Activated naive CD8-positive, alpha-beta T cell treated with anti-CD3 and anti-CD28 coated beads, Interleukin-2, amount 50 U/mL, for 24 hours (primary cell): Measurements from ENCODE around the gene CDH23.
A peak's percentile ranks its signal among the peaks of the same experiment; 100 is the strongest.

ENCODE experiments used
- ATAC-seq: fragments of 150-1000 bp; cut with Tn5 transposase; one replicate; pipeline ENCODE4 v1.10.0; 2021
- DNase-seq: peaks from one replicate; pipeline ENCODE4 v3.0.0; 2021
- H3K27ac Mint-ChIP-seq: one replicate; pipeline ENCODE4 v1.8.0; 2021; ENCODE audit warnings: mild to moderate bottlenecking, mixed read lengths
- H3K27me3 Mint-ChIP-seq: one replicate; pipeline ENCODE4 v1.8.0; 2021; ENCODE audit warnings: mixed read lengths
- H3K36me3 Mint-ChIP-seq: one replicate; pipeline ENCODE4 v1.8.0; 2021; ENCODE audit warnings: low read depth, mixed read lengths
- H3K4me1 Mint-ChIP-seq: one replicate; pipeline ENCODE4 v1.8.0; 2021; ENCODE audit warnings: mixed read lengths
- H3K4me3 Mint-ChIP-seq: one replicate; pipeline ENCODE4 v1.8.0; 2021; ENCODE audit warnings: mild to moderate bottlenecking, moderate library complexity, mixed read lengths
- H3K9me3 Mint-ChIP-seq: one replicate; pipeline ENCODE4 v1.8.0; 2021; ENCODE audit warnings: mixed read lengths

The CDH23 gene

GRCh38 chr10:71727105-71727737 is 330.5 kb downstream of the CDH23 start:
- Mint-ChIP-seq H3K4me3 (peak overlapping the region; percentile 42), H3K27me3 (peaks cover 1% of the 10 kb centered on the region), H3K27ac (peak overlapping the region; percentile 94), H3K9me3 (no peaks in the 10 kb centered on the region), H3K36me3 (no peaks in the 10 kb centered on the region), H3K4me1 (peaks cover 96% of the 10 kb centered on the region)
- DNase-seq (peak; percentile 72), ATAC-seq (peak; percentile 39)

- peak overlapping the region; percentile 42 for H3K4me3 Mint-ChIP-seq
- H3K36me3 Mint-ChIP-seq: no peaks in the 10 kb centered on the region
- no peak for ATAC-seq
These were observed 331.3 kb downstream of the CDH23 start for GRCh38 chr10:71727738-71728737.

GRCh38 chr10:71729161-71729636 is 332.5 kb downstream of the CDH23 start:
- Mint-ChIP-seq H3K4me1 (peaks cover 98% of the 10 kb centered on the region), H3K27me3 (peaks cover 1% of the 10 kb centered on the region), H3K4me3 (peak overlapping the region; percentile 10), H3K36me3 (peaks cover 4% of the 10 kb centered on the region), H3K27ac (peak overlapping the region; percentile 94), H3K9me3 (no peaks in the 10 kb centered on the region)
- ATAC-seq (no peak), DNase-seq (no peak)

More at GRCh38 chr10:71727738-71728737, 331.3 kb downstream of the CDH23 start:
- H3K4me1 Mint-ChIP-seq: peaks cover 97% of the 10 kb centered on the region
- H3K27me3 Mint-ChIP-seq: peaks cover 1% of the 10 kb centered on the region
- peak overlapping the region; percentile 94 for H3K27ac Mint-ChIP-seq
- no peak for DNase-seq
- no peaks in the 10 kb centered on the region for H3K9me3 Mint-ChIP-seq

GRCh38 chr10:71731791-71732190 is 335.1 kb downstream of the CDH23 start:
- Mint-ChIP-seq H3K27me3 (no peaks in the 10 kb centered on the region), H3K4me1 (peaks cover 96% of the 10 kb centered on the region), H3K4me3 (peak overlapping the region; percentile 60), H3K27ac (peak overlapping the region; percentile 94), H3K36me3 (peaks cover 4% of the 10 kb centered on the region), H3K9me3 (no peaks in the 10 kb centered on the region)
- DNase-seq: no peak
- ATAC-seq: no peak

- DNase-seq (no peak), ATAC-seq (no peak)
- Mint-ChIP-seq H3K27ac (peak overlapping the region; percentile 100), H3K36me3 (peaks cover 4% of the 10 kb centered on the region), H3K9me3 (no peaks in the 10 kb centered on the region), H3K27me3 (no peaks in the 10 kb centered on the region), H3K4me1 (peaks cover 98% of the 10 kb centered on the region), H3K4me3 (peak overlapping the region; percentile 73)
These were observed 338.1 kb downstream of the CDH23 start for GRCh38 chr10:71734797-71735196.

- DNase-seq (peak; percentile 73), ATAC-seq (peak; percentile 54)
- H3K27me3 Mint-ChIP-seq: no peaks in the 10 kb centered on the region
- H3K9me3 Mint-ChIP-seq: no peaks in the 10 kb centered on the region
- peaks cover 97% of the 10 kb centered on the region for H3K4me1 Mint-ChIP-seq
- H3K27ac Mint-ChIP-seq: peak overlapping the region; percentile 100
- peaks cover 4% of the 10 kb centered on the region for H3K36me3 Mint-ChIP-seq
- H3K4me3 Mint-ChIP-seq: peak overlapping the region; percentile 73
These were observed 339.2 kb downstream of the CDH23 start for GRCh38 chr10:71735709-71736569.

- Mint-ChIP-seq H3K9me3 (no peaks in the 10 kb centered on the region), H3K27ac (peak overlapping the region; percentile 100), H3K36me3 (peaks cover 4% of the 10 kb centered on the region), H3K4me1 (peaks cover 97% of the 10 kb centered on the region), H3K4me3 (peak overlapping the region; percentile 73), H3K27me3 (no peaks in the 10 kb centered on the region)
- ATAC-seq: peak; percentile 4
- no peak for DNase-seq
These were observed 339.8 kb downstream of the CDH23 start for GRCh38 chr10:71736570-71736952.

GRCh38 chr10:71737001-71737833 is 340.5 kb downstream of the CDH23 start:
- Mint-ChIP-seq H3K27me3 (no peaks in the 10 kb centered on the region), H3K4me3 (peak overlapping the region; percentile 73), H3K36me3 (peaks cover 7% of the 10 kb centered on the region), H3K9me3 (no peaks in the 10 kb centered on the region), H3K27ac (peak overlapping the region; percentile 100), H3K4me1 (peaks cover 97% of the 10 kb centered on the region)
- ATAC-seq: peak; percentile 89
- DNase-seq: no peak

GRCh38 chr10:71737834-71738197 is 341.1 kb downstream of the CDH23 start:
- ATAC-seq (no peak), DNase-seq (no peak)
- Mint-ChIP-seq H3K36me3 (peaks cover 13% of the 10 kb centered on the region), H3K27me3 (no peaks in the 10 kb centered on the region), H3K9me3 (no peaks in the 10 kb centered on the region), H3K4me3 (peak overlapping the region; percentile 73), H3K4me1 (peaks cover 97% of the 10 kb centered on the region), H3K27ac (peak overlapping the region; percentile 100)

GRCh38 chr10:71739358-71739900 is 342.7 kb downstream of the CDH23 start:
- Mint-ChIP-seq H3K4me3 (no peak overlapping the region), H3K36me3 (peaks cover 12% of the 10 kb centered on the region), H3K4me1 (peaks cover 99% of the 10 kb centered on the region), H3K9me3 (no peaks in the 10 kb centered on the region), H3K27ac (peak overlapping the region; percentile 100), H3K27me3 (no peaks in the 10 kb centered on the region)
- DNase-seq (no peak), ATAC-seq (no peak)

GRCh38 chr10:71740069-71740653 is 343.4 kb downstream of the CDH23 start:
- no peak for ATAC-seq
- no peak for DNase-seq
- Mint-ChIP-seq H3K4me3 (no peak overlapping the region), H3K27ac (peak overlapping the region; percentile 100), H3K36me3 (peaks cover 12% of the 10 kb centered on the region), H3K27me3 (no peaks in the 10 kb centered on the region), H3K9me3 (no peaks in the 10 kb centered on the region), H3K4me1 (peaks cover 99% of the 10 kb centered on the region)

- Mint-ChIP-seq H3K9me3 (no peaks in the 10 kb centered on the region), H3K4me1 (peaks cover 99% of the 10 kb centered on the region), H3K36me3 (peaks cover 12% of the 10 kb centered on the region), H3K27me3 (no peaks in the 10 kb centered on the region), H3K4me3 (no peak overlapping the region), H3K27ac (peak overlapping the region; percentile 90)
- ATAC-seq (no peak), DNase-seq (no peak)
These were observed 344.3 kb downstream of the CDH23 start for GRCh38 chr10:71741029-71741428.

GRCh38 chr10:71741671-71742070 is 345.0 kb downstream of the CDH23 start:
- Mint-ChIP-seq H3K36me3 (peaks cover 12% of the 10 kb centered on the region), H3K9me3 (no peaks in the 10 kb centered on the region), H3K4me1 (peaks cover 99% of the 10 kb centered on the region), H3K4me3 (no peak overlapping the region), H3K27ac (peak overlapping the region; percentile 90), H3K27me3 (no peaks in the 10 kb centered on the region)
- ATAC-seq: no peak
- no peak for DNase-seq
